ENCODE data around the gene HTR3C.

- TF ChIP-seq, protein P1, sequence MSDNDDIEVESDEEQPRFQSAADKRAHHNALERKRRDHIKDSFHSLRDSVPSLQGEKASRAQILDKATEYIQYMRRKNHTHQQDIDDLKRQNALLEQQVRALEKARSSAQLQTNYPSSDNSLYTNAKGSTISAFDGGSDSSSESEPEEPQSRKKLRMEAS (IDR thresholded peaks at IDR 0.05) = no peak
- TF ChIP-seq RAD21 (IDR thresholded peaks at IDR 0.05; ENCODE audit: low read depth) (no peak), ZBTB7A (IDR thresholded peaks at IDR 0.05; ENCODE audit: low read depth) (no peak), TAF1 (IDR thresholded peaks at IDR 0.05; ENCODE audit: low read depth) (no peak), EGR1 (IDR thresholded peaks at IDR 0.05) (no peak)
These were observed 23.1 kb downstream of the HTR3C start for GRCh38 chr3:184075901-184076300.
